ENCODE results near the gene ZBTB20.

Gene ZBTB20

GRCh38 chr3:115004201-115005140 lies 142.6 kb downstream of the ZBTB20 start:
- no peak overlapping the region for H3K18ac ChIP-seq (ENCODE audit: low read length)
- WGBS (ENCODE audit: extremely low coverage, insufficient coverage, low lambda C conversion rate) = no CpG with 5 or more reads among the region's 2 CpGs

DNA sequence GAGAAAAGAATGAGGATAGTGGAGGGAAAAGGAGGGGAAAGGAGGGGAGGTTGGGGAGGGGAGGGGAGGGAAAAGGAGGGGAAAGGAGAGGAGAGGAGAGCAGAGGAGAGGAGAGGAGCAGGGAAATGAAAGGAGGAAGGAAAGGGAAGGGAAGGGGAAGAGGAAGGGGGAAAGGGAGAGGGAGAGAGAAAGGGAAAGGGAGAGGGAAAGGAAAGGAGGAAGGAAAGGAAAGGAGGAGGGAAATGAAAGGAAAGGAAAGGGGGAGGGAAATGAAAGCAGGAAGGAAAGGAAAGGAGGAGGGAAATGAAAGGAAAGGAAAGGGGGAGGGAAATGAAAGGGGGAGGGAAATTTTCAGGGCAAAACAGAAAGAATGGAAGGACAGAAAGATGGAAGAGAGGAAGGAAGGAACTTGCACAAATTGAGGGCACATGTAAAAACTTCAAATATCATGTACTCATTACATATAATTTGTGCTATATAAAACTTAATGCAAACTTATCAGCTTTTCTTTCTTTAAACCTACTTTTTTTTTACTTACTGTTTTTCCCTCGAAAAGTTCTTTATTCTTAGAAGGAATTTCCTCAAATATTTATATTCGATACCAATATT lies 148.0 kb downstream of the ZBTB20 start:
- H3K79me2 ChIP-seq (ENCODE audit: control insufficient read depth, insufficient read depth, low read length) = no peaks in the 10 kb centered on the region
- H3K4me3 ChIP-seq (ENCODE audit: low read length) = no peak overlapping the region
- H3K4me2 ChIP-seq (ENCODE audit: low read length) = no peak overlapping the region
- no peak overlapping the region for H2BK5ac ChIP-seq (ENCODE audit: low read length)
- H3K56ac ChIP-seq (ENCODE audit: low read length) = no peak overlapping the region
- no peak overlapping the region for H2BK120ac ChIP-seq (ENCODE audit: low read depth, low read length)
- H2BK15ac ChIP-seq (replicated peaks; ENCODE audit: low read depth) = no peak overlapping the region
- no peak overlapping the region for H3K27ac ChIP-seq (ENCODE audit: low read depth, low read length)
- H3K27me3 ChIP-seq (ENCODE audit: insufficient read depth, low read length, poor library complexity) = no peaks in the 10 kb centered on the region
- DNase-seq = no peak
- H4K8ac ChIP-seq (ENCODE audit: low read depth, low read length) = no peak overlapping the region
- H3K79me1 ChIP-seq (ENCODE audit: low read length) = no peaks in the 10 kb centered on the region
- no peak overlapping the region for H3K9ac ChIP-seq (ENCODE audit: low read length)
- H3K23ac ChIP-seq (ENCODE audit: low read length) = no peak overlapping the region
- H3K4ac ChIP-seq (ENCODE audit: low read depth, low read length) = no peak overlapping the region
- WGBS (ENCODE audit: extremely low coverage, insufficient coverage, low lambda C conversion rate) = 100% methylated on average over 2 of the region's 2 CpGs
- H3K18ac ChIP-seq (ENCODE audit: low read length) = no peak overlapping the region
- H4K5ac ChIP-seq (ENCODE audit: low read length) = no peak overlapping the region
- H3K4me1 ChIP-seq (ENCODE audit: control insufficient read depth, low read depth, low read length) = no peaks in the 10 kb centered on the region
- no peaks in the 10 kb centered on the region for H3K36me3 ChIP-seq (ENCODE audit: control insufficient read depth, insufficient read depth, low read length)
- H2AK5ac ChIP-seq (ENCODE audit: low read length) = no peak overlapping the region

More at GRCh38 chr3:115004201-115005140, 142.6 kb downstream of the ZBTB20 start:
- no peaks in the 10 kb centered on the region for H3K27me3 ChIP-seq (ENCODE audit: insufficient read depth, low read length, poor library complexity)
- no peak overlapping the region for H3K23ac ChIP-seq (ENCODE audit: low read length)
- H3K4ac ChIP-seq (ENCODE audit: low read depth, low read length) = no peak overlapping the region
- H3K4me3 ChIP-seq (ENCODE audit: low read length) = no peak overlapping the region
- H3K79me2 ChIP-seq (ENCODE audit: control insufficient read depth, insufficient read depth, low read length) = no peaks in the 10 kb centered on the region
- H3K9ac ChIP-seq (ENCODE audit: low read length) = no peak overlapping the region
- no peak overlapping the region for H2AK5ac ChIP-seq (ENCODE audit: low read length)
- H3K56ac ChIP-seq (ENCODE audit: low read length) = no peak overlapping the region
- H3K36me3 ChIP-seq (ENCODE audit: control insufficient read depth, insufficient read depth, low read length) = no peaks in the 10 kb centered on the region
- DNase-seq = no peak
- no peak overlapping the region for H4K5ac ChIP-seq (ENCODE audit: low read length)
- H3K4me2 ChIP-seq (ENCODE audit: low read length) = no peak overlapping the region
- no peak overlapping the region for H4K8ac ChIP-seq (ENCODE audit: low read depth, low read length)
- no peak overlapping the region for H2BK5ac ChIP-seq (ENCODE audit: low read length)
- no peak overlapping the region for H2BK15ac ChIP-seq (replicated peaks; ENCODE audit: low read depth)
- H3K4me1 ChIP-seq (ENCODE audit: control insufficient read depth, low read depth, low read length) = no peaks in the 10 kb centered on the region
- H3K79me1 ChIP-seq (ENCODE audit: low read length) = no peaks in the 10 kb centered on the region
- H2BK120ac ChIP-seq (ENCODE audit: low read depth, low read length) = no peak overlapping the region
- no peak overlapping the region for H3K27ac ChIP-seq (ENCODE audit: low read depth, low read length)

- Histone ChIP-seq H3K27me3 (ENCODE audit: insufficient read depth, low read length, poor library complexity) (no peaks in the 10 kb centered on the region), H4K8ac (ENCODE audit: low read depth, low read length) (no peak overlapping the region), H3K56ac (ENCODE audit: low read length) (no peak overlapping the region), H2BK15ac (replicated peaks; ENCODE audit: low read depth) (no peak overlapping the region), H3K4me2 (ENCODE audit: low read length) (no peak overlapping the region), H3K4me1 (ENCODE audit: control insufficient read depth, low read depth, low read length) (no peaks in the 10 kb centered on the region), H3K79me2 (ENCODE audit: control insufficient read depth, insufficient read depth, low read length) (no peaks in the 10 kb centered on the region), H3K23ac (ENCODE audit: low read length) (no peak overlapping the region), H2BK120ac (ENCODE audit: low read depth, low read length) (no peak overlapping the region), H3K18ac (ENCODE audit: low read length) (no peak overlapping the region), H3K4me3 (ENCODE audit: low read length) (no peak overlapping the region), H3K36me3 (ENCODE audit: control insufficient read depth, insufficient read depth, low read length) (no peaks in the 10 kb centered on the region), H2AK5ac (ENCODE audit: low read length) (no peak overlapping the region), H3K4ac (ENCODE audit: low read depth, low read length) (no peak overlapping the region), H3K79me1 (ENCODE audit: low read length) (no peaks in the 10 kb centered on the region), H4K5ac (ENCODE audit: low read length) (no peak overlapping the region), H3K27ac (ENCODE audit: low read depth, low read length) (no peak overlapping the region), H2BK5ac (ENCODE audit: low read length) (no peak overlapping the region), H3K9ac (ENCODE audit: low read length) (no peak overlapping the region)
- WGBS (ENCODE audit: extremely low coverage, insufficient coverage, low lambda C conversion rate) = 100% methylated on average over 1 of the region's 6 CpGs
- DNase-seq = no peak
Observed at GRCh38 chr3:114994554-114995341, 152.3 kb downstream of the ZBTB20 start.

- H3K79me1 ChIP-seq (ENCODE audit: low read length) = no peaks in the 10 kb centered on the region
- H4K8ac ChIP-seq (ENCODE audit: low read depth, low read length) = no peak overlapping the region
- H2BK5ac ChIP-seq (ENCODE audit: low read length) = no peak overlapping the region
- H3K4ac ChIP-seq (ENCODE audit: low read depth, low read length) = no peak overlapping the region
- no peaks in the 10 kb centered on the region for H3K36me3 ChIP-seq (ENCODE audit: control insufficient read depth, insufficient read depth, low read length)
- no peak overlapping the region for H3K23ac ChIP-seq (ENCODE audit: low read length)
- H4K5ac ChIP-seq (ENCODE audit: low read length) = no peak overlapping the region
- no peak overlapping the region for H3K56ac ChIP-seq (ENCODE audit: low read length)
- no peak overlapping the region for H3K4me2 ChIP-seq (ENCODE audit: low read length)
- no peaks in the 10 kb centered on the region for H3K27me3 ChIP-seq (ENCODE audit: insufficient read depth, low read length, poor library complexity)
- no CpG with 5 or more reads among the region's 1 CpG for WGBS (ENCODE audit: extremely low coverage, insufficient coverage, low lambda C conversion rate)
- no peak for DNase-seq
- no peak overlapping the region for H3K27ac ChIP-seq (ENCODE audit: low read depth, low read length)
- H3K18ac ChIP-seq (ENCODE audit: low read length) = no peak overlapping the region
- no peak overlapping the region for H2BK120ac ChIP-seq (ENCODE audit: low read depth, low read length)
- H3K9ac ChIP-seq (ENCODE audit: low read length) = no peak overlapping the region
- H3K79me2 ChIP-seq (ENCODE audit: control insufficient read depth, insufficient read depth, low read length) = no peaks in the 10 kb centered on the region
- no peak overlapping the region for H3K4me3 ChIP-seq (ENCODE audit: low read length)
- H2BK15ac ChIP-seq (replicated peaks; ENCODE audit: low read depth) = no peak overlapping the region
- no peak overlapping the region for H2AK5ac ChIP-seq (ENCODE audit: low read length)
- H3K4me1 ChIP-seq (ENCODE audit: control insufficient read depth, low read depth, low read length) = no peaks in the 10 kb centered on the region
Observed at GRCh38 chr3:114985776-114986175, 161.3 kb downstream of the ZBTB20 start.

GRCh38 chr3:114983248-114983647 lies 163.8 kb downstream of the ZBTB20 start:
- H3K36me3 ChIP-seq (ENCODE audit: control insufficient read depth, insufficient read depth, low read length) = no peaks in the 10 kb centered on the region
- no peak overlapping the region for H3K27ac ChIP-seq (ENCODE audit: low read depth, low read length)
- no peaks in the 10 kb centered on the region for H3K79me1 ChIP-seq (ENCODE audit: low read length)
- no peak overlapping the region for H3K4ac ChIP-seq (ENCODE audit: low read depth, low read length)
- no peak overlapping the region for H2BK120ac ChIP-seq (ENCODE audit: low read depth, low read length)
- H3K56ac ChIP-seq (ENCODE audit: low read length) = no peak overlapping the region
- no CpG with 5 or more reads among the region's 6 CpGs for WGBS (ENCODE audit: extremely low coverage, insufficient coverage, low lambda C conversion rate)
- H2BK15ac ChIP-seq (replicated peaks; ENCODE audit: low read depth) = no peak overlapping the region
- H3K23ac ChIP-seq (ENCODE audit: low read length) = no peak overlapping the region
- H4K8ac ChIP-seq (ENCODE audit: low read depth, low read length) = no peak overlapping the region
- H3K9ac ChIP-seq (ENCODE audit: low read length) = no peak overlapping the region
- H2BK5ac ChIP-seq (ENCODE audit: low read length) = no peak overlapping the region
- no peaks in the 10 kb centered on the region for H3K79me2 ChIP-seq (ENCODE audit: control insufficient read depth, insufficient read depth, low read length)
- H2AK5ac ChIP-seq (ENCODE audit: low read length) = no peak overlapping the region
- H4K5ac ChIP-seq (ENCODE audit: low read length) = no peak overlapping the region
- H3K27me3 ChIP-seq (ENCODE audit: insufficient read depth, low read length, poor library complexity) = no peaks in the 10 kb centered on the region
- H3K4me3 ChIP-seq (ENCODE audit: low read length) = no peak overlapping the region
- no peak for DNase-seq
- H3K18ac ChIP-seq (ENCODE audit: low read length) = no peak overlapping the region
- no peaks in the 10 kb centered on the region for H3K4me1 ChIP-seq (ENCODE audit: control insufficient read depth, low read depth, low read length)
- H3K4me2 ChIP-seq (ENCODE audit: low read length) = no peak overlapping the region
